ENCODE data around the gene PCDHGA1. TPM values are rescaled to one million over a fixed set of nuclear protein-coding genes. Genes with fewer than 3 reads are reported as not detected.
"Not testable (repeated sequence)": the region's sequence is repeated elsewhere in the genome, so short reads cannot be mapped to it uniquely, and the experiment has no call there.

The PCDHGA1 gene
- total RNA-seq, 1 donor from 2014 or later: 0.48 TPM

GRCh38 chr5:141382469-141383294 is 52.4 kb downstream of the PCDHGA1 start, which contains the start of gene PCDHGA7:
Gene PCDHGA7, plus strand, starts transcription at chr5:141382742. Its CDS starts 158 bp downstream, at chr5:141382900.
- DNase-seq (ENCODE audit: low spot score): no peak

GRCh38 chr5:141383345-141383744 is 53.0 kb downstream of the PCDHGA1 start:
- DNase-seq (ENCODE audit: low spot score): no peak

- no peak for DNase-seq (ENCODE audit: low spot score)
Observed at GRCh38 chr5:141384471-141385267, 54.4 kb downstream of the PCDHGA1 start.

DNA sequence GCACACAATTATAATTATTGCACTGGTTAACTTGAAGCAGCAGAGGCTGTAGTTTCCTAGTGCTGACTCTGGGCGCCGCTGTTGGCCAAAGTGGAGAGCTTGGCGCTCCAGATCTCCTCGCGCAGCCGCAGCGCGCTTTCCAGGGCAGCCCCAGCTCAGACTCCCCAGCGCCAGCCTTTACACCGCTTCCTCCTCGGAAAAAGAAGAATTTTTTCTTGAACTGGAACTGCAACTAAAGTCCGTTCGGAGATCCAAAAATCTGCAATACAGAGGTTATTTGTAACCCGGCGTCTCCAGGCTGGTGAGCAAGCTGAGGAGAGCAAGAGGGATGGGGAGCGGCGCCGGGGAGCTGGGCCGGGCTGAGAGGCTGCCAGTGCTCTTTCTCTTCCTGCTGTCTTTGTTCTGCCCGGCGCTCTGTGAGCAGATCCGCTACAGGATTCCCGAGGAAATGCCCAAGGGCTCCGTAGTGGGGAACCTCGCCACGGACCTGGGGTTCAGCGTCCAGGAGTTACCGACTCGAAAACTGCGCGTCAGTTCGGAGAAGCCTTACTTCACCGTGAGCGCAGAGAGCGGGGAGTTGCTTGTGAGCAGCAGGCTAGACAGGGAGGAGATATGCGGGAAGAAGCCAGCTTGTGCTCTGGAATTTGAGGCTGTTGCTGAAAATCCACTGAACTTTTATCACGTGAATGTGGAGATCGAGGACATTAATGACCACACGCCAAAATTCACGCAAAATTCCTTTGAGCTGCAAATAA is 57.4 kb downstream of the PCDHGA1 start, which contains the start of gene PCDHGB4:
TSS of gene PCDHGB4 (plus strand) at position 142 of the 755 bp plus-strand sequence. CDS start at position 329, 187 bp downstream.
- DNase-seq (ENCODE audit: low spot score): not testable (repeated sequence)

GRCh38 chr5:141388661-141389060 is 58.3 kb downstream of the PCDHGA1 start:
- DNase-seq (ENCODE audit: low spot score): no peak

DNA sequence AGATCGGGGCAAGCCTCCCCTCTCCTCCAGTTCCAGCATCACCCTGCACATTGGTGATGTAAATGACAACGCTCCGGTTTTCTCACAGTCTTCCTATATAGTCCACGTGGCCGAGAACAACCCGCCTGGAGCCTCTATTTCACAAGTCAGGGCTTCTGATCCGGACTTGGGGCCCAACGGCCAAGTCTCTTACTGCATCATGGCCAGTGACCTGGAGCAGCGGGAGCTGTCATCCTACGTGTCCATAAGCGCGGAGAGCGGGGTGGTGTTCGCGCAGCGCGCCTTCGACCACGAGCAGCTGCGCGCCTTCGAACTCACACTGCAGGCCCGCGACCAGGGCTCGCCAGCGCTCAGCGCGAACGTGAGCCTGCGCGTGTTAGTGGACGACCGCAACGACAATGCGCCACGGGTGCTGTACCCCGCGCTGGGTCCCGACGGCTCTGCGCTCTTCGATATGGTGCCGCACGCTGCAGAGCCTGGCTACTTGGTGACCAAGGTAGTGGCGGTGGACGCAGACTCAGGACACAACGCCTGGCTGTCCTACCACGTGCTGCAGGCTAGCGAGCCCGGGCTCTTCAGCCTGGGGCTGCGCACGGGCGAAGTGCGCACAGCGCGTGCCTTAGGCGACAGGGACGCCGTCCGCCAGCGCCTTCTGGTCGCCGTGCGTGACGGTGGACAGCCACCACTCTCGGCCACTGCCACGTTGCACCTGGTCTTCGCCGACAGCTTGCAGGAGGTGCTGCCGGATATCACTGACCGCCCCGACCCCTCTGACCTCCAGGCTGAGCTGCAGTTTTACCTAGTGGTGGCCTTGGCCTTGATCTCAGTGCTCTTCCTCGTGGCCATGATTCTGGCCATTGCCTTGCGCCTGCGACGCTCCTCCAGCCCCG is 59.1 kb downstream of the PCDHGA1 start:
- DNase-seq (ENCODE audit: low spot score): no peak

DNA sequence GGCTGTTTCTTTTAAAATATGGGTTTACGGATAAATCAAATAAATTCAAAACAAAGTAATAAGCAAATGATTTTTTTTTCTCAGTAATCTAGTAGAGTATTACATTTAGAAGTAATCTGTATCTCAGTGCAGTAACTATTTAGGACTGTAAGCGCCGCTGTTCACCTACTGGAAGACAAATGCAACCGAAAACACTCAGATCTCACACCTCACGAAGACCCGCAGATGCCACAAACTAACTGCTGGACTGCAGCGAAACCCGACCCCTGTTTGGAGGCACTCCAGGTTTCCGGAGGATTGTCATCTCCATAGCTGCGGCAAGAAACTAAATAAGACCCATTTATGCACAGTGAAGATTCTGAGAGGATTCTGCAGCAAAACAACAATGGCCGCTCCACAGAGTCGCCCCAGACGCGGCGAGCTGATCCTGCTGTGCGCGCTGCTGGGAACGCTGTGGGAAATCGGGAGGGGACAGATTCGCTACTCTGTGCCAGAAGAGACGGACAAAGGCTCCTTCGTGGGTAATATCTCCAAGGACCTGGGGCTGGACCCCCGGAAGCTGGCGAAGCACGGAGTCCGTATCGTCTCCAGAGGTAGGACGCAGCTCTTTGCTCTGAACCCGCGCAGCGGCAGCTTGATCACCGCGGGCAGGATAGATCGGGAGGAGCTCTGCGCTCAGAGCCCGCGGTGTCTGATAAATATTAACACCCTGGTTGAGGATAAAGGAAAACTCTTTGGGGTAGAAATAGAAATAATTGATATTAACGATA is 62.3 kb downstream of the PCDHGA1 start, which contains the start of gene PCDHGA8:
TSS of gene PCDHGA8 (plus strand) at position 205 of the 770 bp plus-strand sequence. CDS start at position 386, 181 bp downstream.
- DNase-seq (ENCODE audit: low spot score): no peak

DNA sequence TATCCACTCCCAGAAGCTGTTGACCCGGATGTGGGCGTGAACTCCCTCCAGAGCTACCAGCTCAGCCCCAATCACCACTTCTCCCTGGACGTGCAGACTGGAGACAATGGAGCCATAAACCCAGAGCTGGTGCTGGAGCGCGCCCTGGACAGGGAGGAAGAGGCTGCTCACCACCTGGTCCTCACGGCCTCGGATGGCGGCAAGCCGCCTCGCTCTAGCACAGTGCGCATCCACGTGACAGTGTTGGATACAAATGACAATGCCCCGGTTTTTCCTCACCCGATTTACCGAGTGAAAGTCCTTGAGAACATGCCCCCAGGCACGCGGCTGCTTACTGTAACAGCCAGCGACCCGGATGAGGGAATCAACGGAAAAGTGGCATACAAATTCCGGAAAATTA is 63.0 kb downstream of the PCDHGA1 start:
- no peak for DNase-seq (ENCODE audit: low spot score)

DNA sequence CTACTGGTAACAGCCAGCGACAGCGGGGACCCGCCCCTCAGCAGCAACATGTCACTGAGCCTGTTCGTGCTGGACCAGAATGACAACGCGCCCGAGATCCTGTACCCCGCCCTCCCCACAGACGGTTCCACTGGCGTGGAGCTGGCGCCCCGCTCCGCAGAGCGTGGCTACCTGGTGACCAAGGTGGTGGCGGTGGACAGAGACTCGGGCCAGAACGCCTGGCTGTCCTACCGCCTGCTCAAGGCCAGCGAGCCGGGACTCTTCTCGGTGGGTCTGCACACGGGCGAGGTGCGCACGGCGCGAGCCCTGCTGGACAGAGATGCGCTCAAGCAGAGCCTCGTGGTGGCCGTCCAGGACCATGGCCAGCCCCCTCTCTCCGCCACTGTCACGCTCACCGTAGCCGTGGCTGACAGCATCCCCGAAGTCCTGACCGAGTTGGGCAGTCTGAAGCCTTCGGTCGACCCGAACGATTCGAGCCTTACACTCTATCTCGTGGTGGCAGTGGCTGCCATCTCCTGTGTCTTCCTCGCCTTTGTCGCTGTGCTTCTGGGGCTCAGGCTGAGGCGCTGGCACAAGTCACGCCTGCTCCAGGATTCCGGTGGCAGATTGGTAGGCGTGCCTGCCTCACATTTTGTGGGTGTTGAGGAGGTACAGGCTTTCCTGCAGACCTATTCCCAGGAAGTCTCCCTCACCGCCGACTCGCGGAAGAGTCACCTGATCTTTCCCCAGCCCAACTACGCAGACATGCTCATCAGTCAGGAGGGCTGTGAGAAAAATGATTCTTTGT is 64.3 kb downstream of the PCDHGA1 start:
- not testable (repeated sequence) for DNase-seq (ENCODE audit: low spot score)

DNA sequence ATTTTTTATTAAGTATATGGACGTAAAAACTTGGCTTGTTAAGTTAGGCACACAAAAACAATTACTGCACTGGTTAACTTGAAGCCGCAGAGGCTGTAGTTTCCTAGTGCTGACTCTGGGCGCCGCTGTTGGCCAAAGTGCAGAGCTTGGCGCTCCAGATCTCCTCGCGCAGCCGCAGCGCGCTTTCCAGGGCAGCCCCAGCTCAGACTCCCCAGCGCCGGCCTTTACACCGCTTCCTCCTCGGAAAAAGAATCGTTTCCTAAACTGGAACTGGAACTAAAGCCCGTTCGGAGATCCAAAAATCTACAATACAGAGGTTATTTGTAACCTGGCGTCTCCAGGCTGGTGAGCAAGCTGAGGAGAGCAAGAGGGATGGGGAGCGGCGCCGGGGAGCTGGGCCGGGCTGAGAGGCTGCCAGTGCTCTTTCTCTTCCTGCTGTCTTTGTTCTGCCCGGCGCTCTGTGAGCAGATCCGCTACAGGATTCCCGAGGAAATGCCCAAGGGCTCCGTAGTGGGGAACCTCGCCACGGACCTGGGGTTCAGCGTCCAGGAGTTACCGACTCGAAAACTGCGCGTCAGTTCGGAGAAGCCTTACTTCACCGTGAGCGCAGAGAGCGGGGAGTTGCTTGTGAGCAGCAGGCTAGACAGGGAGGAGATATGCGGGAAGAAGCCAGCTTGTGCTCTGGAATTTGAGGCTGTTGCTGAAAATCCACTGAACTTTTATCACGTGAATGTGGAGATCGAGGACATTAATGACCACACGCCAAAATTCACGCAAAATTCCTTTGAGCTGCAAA is 67.6 kb downstream of the PCDHGA1 start, which contains the start of gene PCDHGB5:
TSS of gene PCDHGB5 (plus strand) at position 192 of the 796 bp plus-strand sequence. CDS start at position 373, 181 bp downstream.
- DNase-seq (ENCODE audit: low spot score): not testable (repeated sequence)

DNA sequence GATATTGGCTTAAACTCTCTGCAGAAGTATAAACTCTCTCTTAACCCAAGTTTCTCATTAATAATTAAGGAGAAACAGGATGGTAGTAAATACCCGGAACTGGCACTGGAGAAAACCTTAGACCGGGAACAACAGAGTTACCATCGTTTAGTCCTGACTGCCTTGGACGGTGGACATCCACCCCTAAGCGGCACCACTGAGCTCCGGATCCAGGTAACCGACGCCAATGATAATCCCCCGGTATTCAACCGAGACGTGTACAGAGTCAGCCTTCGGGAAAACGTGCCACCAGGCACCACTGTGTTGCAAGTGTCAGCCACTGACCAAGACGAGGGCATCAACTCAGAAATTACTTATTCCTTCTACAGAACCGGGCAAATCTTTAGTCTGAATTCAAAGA is 68.3 kb downstream of the PCDHGA1 start:
- DNase-seq (ENCODE audit: low spot score): no peak

DNA sequence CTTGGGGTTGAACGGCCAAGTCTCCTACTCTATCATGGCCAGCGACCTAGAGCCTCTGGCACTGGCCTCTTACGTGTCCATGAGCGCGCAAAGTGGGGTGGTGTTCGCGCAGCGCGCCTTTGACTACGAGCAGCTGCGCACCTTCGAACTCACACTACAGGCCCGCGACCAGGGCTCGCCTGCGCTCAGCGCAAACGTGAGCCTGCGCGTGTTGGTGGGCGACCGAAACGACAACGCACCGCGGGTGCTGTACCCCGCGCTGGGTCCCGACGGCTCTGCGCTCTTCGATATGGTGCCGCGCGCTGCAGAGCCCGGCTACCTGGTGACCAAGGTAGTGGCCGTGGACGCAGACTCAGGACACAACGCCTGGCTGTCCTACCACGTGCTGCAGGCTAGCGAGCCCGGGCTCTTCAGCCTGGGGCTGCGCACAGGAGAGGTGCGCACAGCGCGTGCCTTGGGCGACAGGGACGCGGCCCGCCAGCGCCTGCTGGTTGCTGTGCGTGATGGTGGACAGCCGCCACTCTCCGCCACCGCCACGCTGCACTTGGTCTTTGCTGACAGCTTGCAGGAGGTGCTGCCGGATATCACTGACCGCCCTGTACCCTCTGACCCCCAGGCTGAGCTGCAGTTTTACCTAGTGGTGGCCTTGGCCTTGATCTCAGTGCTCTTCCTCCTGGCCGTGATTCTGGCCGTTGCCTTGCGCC is 69.4 kb downstream of the PCDHGA1 start:
- DNase-seq (ENCODE audit: low spot score): no peak

DNA sequence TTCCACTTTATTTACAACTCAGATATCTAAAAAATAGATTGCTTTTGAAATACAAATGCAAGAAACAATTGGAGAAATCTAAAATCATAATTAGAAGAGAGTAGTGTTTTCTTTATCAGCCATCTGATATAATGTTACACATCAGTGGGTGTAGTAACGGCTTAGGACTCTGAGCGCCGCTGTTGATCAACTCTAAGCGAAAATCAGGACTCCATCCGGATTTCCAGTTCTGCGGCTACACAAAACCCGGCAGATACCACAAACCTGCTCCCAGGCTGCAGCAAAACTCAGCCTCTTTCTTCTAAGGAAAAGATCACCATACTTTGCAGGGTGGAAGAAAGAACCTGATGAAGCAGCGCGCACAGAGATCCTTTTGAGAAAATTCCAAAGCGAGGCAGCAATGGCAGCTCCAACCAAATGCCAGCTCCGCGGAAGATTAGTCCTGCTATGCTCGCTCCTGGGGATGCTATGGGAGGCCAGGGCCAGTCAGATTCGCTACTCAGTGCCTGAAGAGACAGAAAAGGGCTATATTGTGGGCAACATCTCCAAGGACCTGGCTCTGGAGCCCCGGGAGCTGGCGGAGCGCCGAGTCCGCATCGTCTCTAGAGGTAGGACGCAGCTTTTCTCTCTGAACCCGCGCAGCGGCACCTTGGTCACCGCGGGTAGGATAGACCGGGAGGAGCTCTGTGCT is 72.4 kb downstream of the PCDHGA1 start, which contains the start of gene PCDHGA9:
TSS of gene PCDHGA9 (plus strand) at position 226 of the 691 bp plus-strand sequence. CDS start at position 401, 175 bp downstream.
- no peak for DNase-seq (ENCODE audit: low spot score)

DNA sequence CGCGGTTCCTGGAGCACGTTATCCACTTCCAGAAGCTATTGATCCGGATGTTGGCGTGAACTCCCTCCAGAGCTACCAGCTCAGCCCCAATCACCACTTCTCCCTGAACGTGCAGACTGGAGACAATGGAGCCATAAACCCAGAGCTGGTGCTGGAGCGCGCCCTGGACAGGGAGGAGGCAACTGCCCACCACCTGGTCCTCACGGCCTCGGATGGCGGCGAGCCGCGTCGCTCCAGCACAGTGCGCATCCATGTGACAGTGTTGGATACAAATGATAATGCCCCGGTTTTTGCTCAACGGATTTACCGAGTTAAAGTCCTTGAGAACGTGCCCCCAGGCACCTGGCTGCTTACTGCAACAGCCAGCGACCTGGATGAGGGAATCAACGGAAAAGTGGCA is 73.1 kb downstream of the PCDHGA1 start:
- DNase-seq (ENCODE audit: low spot score): no peak

- DNase-seq (ENCODE audit: low spot score): peak; percentile 79
Observed at GRCh38 chr5:141407790-141408505, 77.6 kb downstream of the PCDHGA1 start, which contains the start of gene PCDHGB6. Gene PCDHGB6, plus strand, starts transcription at chr5:141408021. Its CDS starts 182 bp downstream, at chr5:141408203.

All from mesenteric fat pad (tissue), 1 donor.